SH-SY5Y (cell line): ENCODE results near the gene NFATC3.

Source experiments
- GATA2 ChIP-seq: IDR thresholded peaks from 2 replicates; pipeline ENCODE4 v1.6.1; 2011; ENCODE audit warnings: mild to moderate bottlenecking, low read depth, low read length
- GATA3 ChIP-seq: IDR thresholded peaks from 2 replicates; pipeline ENCODE4 v1.6.1; 2011; ENCODE audit warnings: low read depth, mild to moderate bottlenecking, low read length, moderate library complexity

The NFATC3 gene

GRCh38 chr16:68264128-68265077 is 179.2 kb downstream of the NFATC3 start, which contains the start of gene SLC7A6:
Gene SLC7A6, plus strand, starts transcription at chr16:68264526. Its CDS starts 10,201 bp downstream, at chr16:68274727.
- TF ChIP-seq GATA2, result no peak
- no peak for TF ChIP-seq GATA3

GRCh38 chr16:68265078-68265920 is 180.1 kb downstream of the NFATC3 start:
- TF ChIP-seq GATA3 (no peak), GATA2 (no peak)

DNA sequence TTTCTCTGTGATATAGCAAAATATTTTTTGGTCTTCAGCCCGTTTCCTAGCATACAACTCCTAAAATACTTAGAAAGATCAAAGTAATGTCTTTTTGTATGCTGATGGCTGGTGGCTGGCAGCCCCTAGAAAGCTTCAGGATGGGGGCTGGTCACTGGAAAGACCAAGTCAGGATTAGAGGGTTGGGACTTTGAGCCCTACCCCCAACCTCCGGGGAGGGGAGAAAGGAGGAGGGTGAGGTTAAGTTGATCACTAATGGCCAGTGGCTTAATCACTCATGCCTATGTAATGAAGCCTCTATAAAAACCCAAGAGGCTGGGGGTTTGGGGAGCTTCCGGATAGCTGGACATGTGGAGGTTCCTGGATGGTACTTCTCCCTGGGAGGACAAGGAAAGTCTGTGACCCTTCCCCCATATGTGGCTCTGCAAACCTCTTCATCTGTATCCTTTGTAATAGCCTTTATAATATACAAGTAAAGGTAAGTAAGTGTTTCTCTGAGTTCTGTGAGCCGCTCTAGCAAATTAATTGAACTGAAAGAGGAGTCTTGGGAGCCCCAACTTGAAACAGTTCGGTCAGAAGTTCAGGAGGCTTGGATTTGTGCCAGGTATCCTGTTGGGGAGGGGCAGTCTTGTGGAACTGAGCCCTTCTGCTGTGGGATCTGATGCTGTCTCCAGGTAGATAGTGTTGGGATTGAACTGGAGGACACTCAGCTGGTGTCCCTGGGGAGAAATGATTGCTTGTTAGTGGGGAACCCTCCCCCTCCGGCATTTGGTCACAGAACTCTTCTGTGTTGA is 182.6 kb downstream of the NFATC3 start:
- TF ChIP-seq GATA3 (no peak), GATA2 (no peak)

- TF ChIP-seq GATA2 (no peak), GATA3 (no peak)
These were observed 184.6 kb downstream of the NFATC3 start for GRCh38 chr16:68269793-68270192.

DNA sequence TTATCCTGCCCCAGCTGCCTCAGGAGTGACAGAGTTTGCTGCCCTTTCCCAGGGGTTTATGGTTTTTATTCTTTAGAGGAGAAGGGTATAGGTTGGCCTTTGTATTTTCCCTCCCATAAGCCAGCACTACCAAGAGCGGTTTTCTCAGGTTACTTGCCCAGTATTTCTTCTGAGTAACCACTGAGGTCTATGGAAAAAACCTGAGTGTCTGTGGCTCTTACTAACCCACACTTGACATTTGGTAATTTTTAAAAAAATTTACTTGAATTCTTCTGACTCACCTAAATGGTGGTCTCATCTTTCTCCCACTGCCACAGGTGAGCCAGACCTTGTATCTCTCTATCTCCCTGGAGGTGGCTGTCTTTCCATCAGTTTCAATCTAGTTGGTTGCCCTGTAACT is 185.2 kb downstream of the NFATC3 start:
- TF ChIP-seq GATA3 (no peak), GATA2 (no peak)

- TF ChIP-seq GATA3 (no peak), GATA2 (no peak)
These were observed 187.5 kb downstream of the NFATC3 start for GRCh38 chr16:68272507-68273209.

DNA sequence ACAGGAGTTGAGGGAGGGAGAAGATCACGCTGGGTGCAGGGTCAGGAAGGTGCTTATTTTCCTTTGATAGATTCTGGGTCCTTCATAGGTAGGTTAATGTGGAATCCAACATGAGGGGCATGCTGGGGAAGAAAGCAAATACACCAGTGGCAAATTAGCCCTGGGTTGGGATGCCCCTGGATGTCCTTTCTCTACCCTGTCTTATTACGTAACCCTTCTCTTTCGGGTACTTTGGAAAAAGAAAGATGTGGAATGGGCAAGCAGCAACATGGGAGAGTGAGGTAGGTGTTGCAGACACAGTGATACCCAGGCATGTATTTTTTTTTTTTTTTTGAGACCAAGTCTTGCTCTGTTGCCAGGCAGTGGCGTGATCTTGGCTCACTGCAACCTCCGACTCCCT is 188.3 kb downstream of the NFATC3 start:
- no peak for TF ChIP-seq GATA3
- no peak for TF ChIP-seq GATA2

DNA sequence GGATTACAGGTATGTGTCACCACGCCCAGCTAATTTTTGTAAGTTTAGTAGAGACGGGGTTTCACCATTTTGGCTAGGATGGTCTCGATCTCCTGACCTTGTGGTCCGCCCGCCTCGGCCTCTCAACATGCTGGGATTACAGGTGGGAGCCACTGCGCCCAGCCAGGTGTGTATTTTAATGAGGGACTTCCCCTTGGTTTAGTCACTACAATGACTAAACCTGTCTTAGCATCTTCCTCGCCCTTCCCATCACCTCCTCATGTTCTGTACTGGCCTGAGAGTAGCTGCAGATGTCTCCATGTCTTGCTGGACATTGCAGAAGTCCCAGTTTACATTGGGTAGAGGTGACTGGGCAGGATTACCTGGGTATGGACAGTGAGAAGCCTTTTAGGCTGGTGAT is 188.7 kb downstream of the NFATC3 start:
- TF ChIP-seq GATA2 (no peak), GATA3 (no peak)

DNA sequence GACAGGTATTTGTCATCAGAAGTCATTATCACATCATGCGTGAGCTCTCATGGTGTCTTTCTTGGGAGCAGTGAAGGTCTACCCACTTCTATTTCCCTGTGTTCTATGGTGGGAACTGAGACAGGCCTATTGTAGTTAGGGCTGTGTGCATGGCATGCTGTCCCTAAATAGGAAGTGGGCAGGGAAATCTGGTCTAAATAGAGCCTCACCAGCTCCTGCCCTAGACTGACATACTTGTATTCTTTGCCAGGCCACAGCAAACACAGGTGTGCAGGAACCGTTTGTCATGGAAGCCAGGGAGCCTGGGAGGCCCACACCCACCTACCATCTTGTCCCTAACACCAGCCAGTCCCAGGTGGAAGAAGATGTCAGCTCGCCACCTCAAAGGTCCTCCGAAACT is 189.3 kb downstream of the NFATC3 start:
- TF ChIP-seq GATA2 (no peak), GATA3 (no peak)

GRCh38 chr16:68275611-68276191 is 190.5 kb downstream of the NFATC3 start:
- TF ChIP-seq GATA3 (no peak), GATA2 (no peak)

DNA sequence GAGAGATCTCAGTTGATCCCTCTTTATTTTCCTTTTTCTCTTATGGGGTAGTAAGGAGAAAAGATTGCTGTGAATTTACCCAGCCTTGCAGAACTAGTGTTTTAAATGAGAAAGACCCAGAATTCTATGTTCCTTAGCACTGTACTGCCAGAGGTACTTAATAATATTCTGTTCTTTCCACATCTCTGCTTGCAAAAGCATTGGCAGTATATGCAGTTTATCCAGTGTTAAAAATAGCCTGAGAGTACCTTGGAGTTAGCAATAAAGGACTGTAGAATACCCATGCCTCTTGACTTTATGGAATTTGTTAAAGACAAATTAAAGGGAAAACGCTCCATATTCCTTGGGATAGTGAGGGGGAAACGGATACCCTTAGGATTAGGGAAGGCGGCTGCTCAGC is 191.1 kb downstream of the NFATC3 start:
- TF ChIP-seq GATA2, result no peak
- no peak for TF ChIP-seq GATA3
